Activated naive CD4-positive, alpha-beta T cell treated with anti-CD3 and anti-CD28 coated beads for 36 hours (primary cell): ENCODE results near the gene RTN4R. TPM values are rescaled to one million over a fixed set of nuclear protein-coding genes. Genes with fewer than 3 reads are reported as not detected.
A peak's percentile ranks its signal among the peaks of the same experiment; 100 is the strongest.
"Not testable (repeated sequence)": the region's sequence is repeated elsewhere in the genome, so short reads cannot be mapped to it uniquely, and the experiment has no call there.

Experiments
- CTCF ChIA-PET: fragments of 350-600 bp; sonication (Branson Sonifier 250); formaldehyde crosslinking; loops from one replicate; lab custom pipeline; 2021; ENCODE audit warnings: antibody characterized with exemption; lab: Charles Lee
- DNase-seq: peaks from one replicate; pipeline ENCODE4 v3.0.0-alpha.2; 2020
- H3K27ac Mint-ChIP-seq: one replicate; pipeline ENCODE4 v1.8.0; 2021; ENCODE audit warnings: mild to moderate bottlenecking, mixed read lengths
- H3K27me3 Mint-ChIP-seq: one replicate; pipeline ENCODE4 v1.8.0; 2021; ENCODE audit warnings: low read depth, mixed read lengths
- H3K36me3 Mint-ChIP-seq: one replicate; pipeline ENCODE4 v1.8.0; 2021; ENCODE audit warnings: low read depth, mixed read lengths
- H3K4me1 Mint-ChIP-seq: one replicate; pipeline ENCODE4 v1.8.0; 2021; ENCODE audit warnings: low read depth, mixed read lengths
- H3K4me3 Mint-ChIP-seq: one replicate; pipeline ENCODE4 v1.8.0; 2021; ENCODE audit warnings: mild to moderate bottlenecking, moderate library complexity, mixed read lengths
- H3K9me3 Mint-ChIP-seq: one replicate; pipeline ENCODE4 v1.8.0; 2021; ENCODE audit warnings: mixed read lengths
- intact Hi-C: fragments of 100-400 bp; cut with micrococcal nuclease; formaldehyde crosslinking; loops from one replicate; pipeline ENCODE4 v1.15.1; 2023
- total RNA-seq, 2 experiments: library from RNA; stranded (reverse); gene quantifications; one replicate each; pipeline ENCODE4 v1.2.3, GENCODE V29; 2021

The RTN4R gene
- total RNA-seq, 2 experiments from 2014 or later = 2.1 to 2.5 TPM

DNA sequence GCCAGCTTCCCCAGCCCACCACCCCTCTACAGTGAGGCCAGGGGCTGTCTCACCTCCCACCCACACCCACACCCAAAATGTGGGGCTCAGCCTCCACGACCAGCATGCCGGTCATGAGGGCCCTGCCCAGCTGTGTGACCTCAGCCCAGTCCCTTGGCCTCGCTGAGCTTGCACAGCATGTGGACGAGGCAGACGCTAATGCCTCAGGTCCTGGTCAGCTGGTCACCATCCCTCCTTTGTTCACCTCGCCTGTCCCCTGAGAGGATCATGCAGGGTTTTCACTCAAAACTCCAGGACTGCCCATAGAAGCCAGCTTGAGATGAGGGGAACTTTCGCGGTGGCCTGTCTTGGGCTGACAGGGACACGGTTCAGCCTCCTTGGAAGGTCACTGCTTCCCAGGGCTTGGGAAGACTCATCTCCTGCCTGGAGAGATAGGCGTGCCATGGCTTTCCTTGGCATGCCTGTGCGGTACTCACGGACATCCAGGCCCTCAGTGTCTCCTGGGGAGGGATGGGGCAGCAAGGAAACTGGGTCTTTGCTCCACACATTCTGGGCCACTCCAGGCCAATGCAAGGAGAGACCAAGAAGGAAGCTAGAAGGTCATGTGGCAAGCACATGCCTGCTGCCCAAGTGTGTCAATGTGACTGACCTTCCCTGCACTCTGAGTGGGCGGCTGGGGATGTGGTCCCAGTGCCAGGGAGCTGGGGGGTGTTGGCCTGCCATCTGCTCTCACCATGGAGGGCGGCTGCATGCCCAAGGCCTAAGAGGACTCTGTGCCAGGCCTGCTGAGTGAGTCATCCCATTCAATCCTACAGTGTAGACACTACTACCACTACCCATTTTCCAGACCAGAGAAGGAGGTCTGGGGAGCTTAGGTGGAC is 3.2 kb upstream of the RTN4R start:
- Mint-ChIP-seq H3K27ac (no peak overlapping the region), H3K36me3 (no peaks in the 10 kb centered on the region), H3K9me3 (no peaks in the 10 kb centered on the region), H3K27me3 (no peaks in the 10 kb centered on the region), H3K4me1 (peaks cover 4% of the 10 kb centered on the region), H3K4me3 (no peak overlapping the region)
- CTCF ChIA-PET = interaction anchor here (0.6 kb wide), 1 partner anchor 10 kb away, joined by 3 read pairs; no protein-coding TSS in a partner anchor
- intact Hi-C loops = no loop called here
- DNase-seq = no peak

DNA sequence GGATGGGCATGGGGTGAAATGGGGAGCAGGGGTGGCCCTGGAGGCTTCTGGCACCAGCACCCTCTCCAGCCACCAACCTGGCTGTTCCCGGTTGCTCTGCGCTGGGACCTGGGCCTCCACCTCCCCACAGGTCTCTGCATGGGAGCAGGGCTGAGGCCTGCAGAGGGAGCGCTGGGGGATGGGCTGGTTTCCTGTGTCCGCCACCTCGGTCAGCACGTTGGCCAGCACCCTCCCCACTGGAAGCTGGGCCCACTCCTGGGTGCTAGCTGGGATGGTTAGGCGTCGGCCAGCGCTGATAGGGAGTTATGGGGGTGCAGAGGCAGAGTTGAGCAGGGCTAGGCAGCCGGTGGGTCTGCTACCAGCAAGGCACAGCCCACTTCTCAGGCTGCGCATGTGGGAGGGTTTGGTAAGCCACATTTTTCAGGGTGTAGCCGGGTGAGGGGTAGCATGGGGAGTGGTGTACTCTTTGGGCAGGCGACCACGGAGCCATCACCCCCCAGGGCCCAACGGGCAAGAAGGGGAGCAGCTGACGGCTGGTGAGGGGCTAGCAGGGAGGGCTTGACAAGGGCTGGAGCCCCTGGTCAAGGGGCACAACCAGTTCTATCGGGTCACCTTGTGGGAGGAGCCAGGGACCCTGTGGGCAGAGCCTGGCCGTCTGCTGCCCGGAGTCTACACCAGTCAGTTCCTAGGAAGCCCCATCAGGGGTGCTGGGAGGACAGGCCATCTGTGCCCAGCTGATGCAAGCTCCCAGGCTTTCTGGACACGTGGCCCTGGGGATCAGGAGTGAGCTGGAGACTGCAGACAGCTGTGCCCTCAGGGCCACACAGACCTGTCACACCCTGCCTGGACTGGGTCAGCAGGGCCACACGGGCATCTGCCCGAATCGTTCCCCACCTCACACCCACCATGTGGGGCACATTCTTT is 2.3 kb upstream of the RTN4R start:
- DNase-seq, H3K27ac Mint-ChIP-seq, H3K27me3 Mint-ChIP-seq, H3K4me1 Mint-ChIP-seq, H3K4me3 Mint-ChIP-seq, H3K36me3 Mint-ChIP-seq, H3K9me3 Mint-ChIP-seq, intact Hi-C loops: not testable (repeated sequence)
- CTCF ChIA-PET = interaction anchor here (1.5 kb wide), 1 partner anchor 113 kb away, joined by 3 read pairs; no protein-coding TSS in a partner anchor

DNA sequence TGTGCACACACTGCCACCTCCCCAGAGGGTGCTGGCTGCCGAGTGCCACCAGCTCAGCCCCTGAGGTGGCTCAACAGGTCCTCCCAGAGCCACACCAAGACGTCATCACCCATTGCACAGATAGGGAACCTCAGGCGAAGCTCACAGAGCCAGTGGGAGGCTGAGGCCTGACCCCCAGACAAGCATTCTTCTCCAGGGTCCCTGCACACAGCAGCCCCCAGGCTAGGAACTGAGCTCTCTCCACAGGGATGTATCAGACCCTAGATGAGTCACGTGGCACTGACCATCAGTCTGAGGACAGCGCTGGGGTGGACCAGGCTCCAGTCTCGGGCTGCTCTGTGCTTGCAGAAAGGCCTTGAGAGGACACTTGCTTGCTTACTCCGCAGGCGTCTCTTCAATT is 1.6 kb upstream of the RTN4R start:
- not testable (repeated sequence) for H3K27ac Mint-ChIP-seq, H3K9me3 Mint-ChIP-seq, H3K36me3 Mint-ChIP-seq, H3K27me3 Mint-ChIP-seq, H3K4me1 Mint-ChIP-seq, H3K4me3 Mint-ChIP-seq, DNase-seq
- intact Hi-C loops = loop anchor here (2.0 to 5.0 kb wide), 2 partner anchors 37 to 151 kb away; no protein-coding TSS in a partner anchor
- CTCF ChIA-PET = interaction anchor here (1.5 kb wide), 1 partner anchor 112 kb away, joined by 3 read pairs; no protein-coding TSS in a partner anchor

DNA sequence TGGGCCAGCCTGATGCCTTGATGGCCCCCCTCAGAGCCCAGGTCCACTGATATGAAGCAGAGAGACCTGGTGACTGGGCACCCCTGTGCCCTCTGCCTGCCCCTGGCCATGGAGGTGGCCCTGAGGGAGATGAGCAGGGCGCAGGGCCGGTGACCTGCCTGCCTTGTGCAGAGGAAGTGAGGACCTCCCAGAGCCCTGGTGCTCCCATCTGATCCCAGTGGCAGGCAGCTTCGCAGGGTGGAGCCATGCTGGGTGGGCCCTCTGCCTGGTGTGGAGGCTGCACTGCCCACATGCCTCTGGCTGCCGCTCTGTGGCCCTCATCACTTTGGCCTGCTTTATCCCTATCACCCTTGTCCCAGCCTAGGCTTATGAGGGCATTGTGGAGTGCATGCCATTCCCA is 1.1 kb upstream of the RTN4R start:
- H3K9me3 Mint-ChIP-seq, DNase-seq, H3K36me3 Mint-ChIP-seq, H3K27me3 Mint-ChIP-seq, H3K4me1 Mint-ChIP-seq, H3K27ac Mint-ChIP-seq: not testable (repeated sequence)
- intact Hi-C loops = loop anchor here (2.0 to 5.0 kb wide), 2 partner anchors 37 to 150 kb away; no protein-coding TSS in a partner anchor
- CTCF ChIA-PET = interaction anchor here (1.5 kb wide), 1 partner anchor 112 kb away, joined by 3 read pairs; no protein-coding TSS in a partner anchor
- H3K4me3 Mint-ChIP-seq = peak overlapping the region; percentile 66

DNA sequence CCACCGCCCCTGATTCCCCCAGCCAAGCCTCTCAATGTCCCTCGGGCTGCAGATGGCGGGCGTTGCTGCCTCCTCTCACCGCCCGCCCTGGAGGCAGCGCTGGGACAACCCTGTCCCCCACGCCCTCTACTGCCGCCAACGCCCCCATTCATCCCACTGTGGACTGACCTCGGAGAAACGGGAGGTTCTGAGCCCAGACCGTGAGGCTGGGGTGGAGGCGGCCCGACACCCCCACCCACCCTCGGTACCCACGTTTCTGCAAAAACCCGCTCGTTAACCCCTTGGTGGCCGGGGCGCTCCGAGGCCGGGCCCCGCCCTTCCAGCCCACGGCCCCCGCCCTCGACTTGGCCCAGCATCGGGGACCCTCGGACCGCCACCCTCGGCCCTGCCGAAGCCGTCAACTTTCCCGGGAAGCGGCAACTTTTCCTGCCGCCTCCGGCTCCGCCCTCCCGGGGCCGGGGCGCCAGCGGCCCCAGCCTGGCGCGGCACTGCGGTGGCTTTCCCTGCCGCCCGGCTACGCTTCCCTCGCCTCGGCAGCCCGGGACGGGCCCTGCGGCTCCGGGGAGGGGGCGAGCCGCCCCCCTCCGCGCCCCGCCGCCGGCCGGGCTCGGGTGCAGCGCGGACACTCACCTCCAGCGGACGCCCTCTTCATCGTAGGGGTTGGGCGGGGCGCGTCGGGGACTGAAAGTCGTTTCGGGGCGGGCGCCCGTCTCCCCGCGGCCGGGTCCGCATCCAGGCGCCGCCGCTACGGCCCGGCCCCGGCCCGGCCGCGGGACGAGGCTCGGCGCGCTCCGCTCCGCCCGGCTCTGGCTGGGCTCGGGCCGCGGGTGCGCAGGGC is 458 bp downstream of the RTN4R start:
- Mint-ChIP-seq H3K4me1 (peaks cover 4% of the 10 kb centered on the region), H3K4me3 (peak overlapping the region; percentile 36), H3K9me3 (no peaks in the 10 kb centered on the region), H3K27ac (no peak overlapping the region), H3K36me3 (no peaks in the 10 kb centered on the region), H3K27me3 (no peaks in the 10 kb centered on the region)
- intact Hi-C loops = loop anchor here (1.0 to 5.0 kb wide), 4 partner anchors 35 to 297 kb away; no protein-coding TSS in a partner anchor
- DNase-seq = peak; percentile 22
- CTCF ChIA-PET = no interaction called here

DNA sequence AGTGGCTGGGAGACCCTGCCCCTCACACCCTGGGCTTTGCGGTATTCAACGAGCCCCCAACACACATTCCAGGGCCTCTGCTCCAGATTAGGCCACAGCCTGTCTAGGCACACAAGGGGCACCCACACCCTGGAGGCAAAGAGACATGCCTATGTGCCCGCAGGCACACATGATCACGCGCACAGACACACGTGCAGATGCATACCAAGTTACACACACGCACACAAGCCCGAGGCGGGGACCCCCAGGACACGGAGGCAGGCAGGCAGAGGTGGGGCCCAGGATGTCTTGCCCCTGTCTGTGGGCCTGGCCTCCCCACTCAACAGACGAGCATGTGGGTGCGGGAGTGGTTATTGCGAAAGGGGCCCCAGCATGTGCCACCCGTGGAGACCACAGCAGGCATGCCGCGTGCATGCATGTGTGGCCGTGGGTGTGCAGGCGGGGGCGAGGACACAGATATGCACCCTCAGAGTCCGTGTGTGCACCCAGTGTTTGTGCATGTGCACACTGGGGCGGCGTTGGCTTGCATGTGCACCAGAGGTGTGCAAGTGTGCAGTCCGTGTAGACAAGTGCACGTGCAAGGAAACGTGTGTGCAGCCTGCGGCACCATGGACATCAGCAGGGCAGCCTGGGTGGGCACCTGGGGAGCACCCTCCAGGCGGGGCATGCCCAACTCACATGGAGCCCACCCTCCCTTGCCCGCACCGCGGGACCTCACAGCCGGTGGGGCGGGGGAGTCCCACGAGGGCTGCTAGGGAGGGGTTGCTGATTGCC is 1.3 kb downstream of the RTN4R start:
- intact Hi-C loops = loop anchor here (5.0 kb wide), 1 partner anchor 35 kb away; no protein-coding TSS in a partner anchor
- CTCF ChIA-PET, DNase-seq, H3K9me3 Mint-ChIP-seq, H3K27me3 Mint-ChIP-seq, H3K4me1 Mint-ChIP-seq, H3K27ac Mint-ChIP-seq, H3K36me3 Mint-ChIP-seq: not testable (repeated sequence)
- H3K4me3 Mint-ChIP-seq = peak overlapping the region; percentile 36

DNA sequence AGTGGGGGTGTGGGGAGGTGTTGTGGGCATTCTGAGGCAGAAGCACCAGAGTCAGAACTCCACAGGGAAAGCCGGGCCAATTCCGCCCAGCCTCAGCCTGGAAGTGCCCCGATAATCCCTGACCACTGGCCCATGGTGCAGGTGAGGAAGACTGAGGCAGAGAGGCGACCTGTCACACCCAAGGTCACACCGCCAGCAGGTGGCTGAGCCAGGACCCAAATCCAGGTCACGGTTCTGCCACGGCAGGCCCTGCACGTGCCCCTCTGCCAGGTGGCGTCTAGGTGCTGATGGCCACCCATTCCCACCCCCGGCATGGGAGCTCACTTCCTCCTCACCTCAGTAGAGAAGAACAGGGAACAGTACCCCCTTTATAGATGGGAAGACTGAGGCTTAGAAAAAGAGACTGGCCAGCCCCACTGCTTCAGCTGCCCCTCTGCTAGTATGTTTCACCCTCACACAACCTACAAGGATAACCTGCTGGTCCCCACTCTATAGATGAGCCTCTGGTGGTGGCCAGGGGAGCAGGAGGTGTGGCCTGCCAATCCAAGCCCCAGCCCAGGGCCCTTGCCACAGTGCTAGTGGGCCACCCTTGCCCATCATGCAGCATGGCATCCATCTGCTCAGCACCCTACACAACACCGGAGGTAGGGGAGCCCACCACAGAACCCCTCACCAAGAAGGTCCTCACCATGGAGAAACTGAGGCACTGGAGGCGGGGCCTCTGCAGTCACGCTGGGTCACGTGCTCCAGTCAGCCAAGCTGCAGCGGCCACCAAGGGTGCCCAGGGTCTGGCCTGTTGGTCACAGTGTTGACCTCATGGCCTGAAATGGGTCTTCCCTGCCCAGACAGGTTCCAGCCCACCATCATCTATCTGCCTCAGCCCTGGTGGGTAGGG is 2.1 kb downstream of the RTN4R start:
- DNase-seq, H3K27ac Mint-ChIP-seq, H3K36me3 Mint-ChIP-seq, H3K27me3 Mint-ChIP-seq, H3K9me3 Mint-ChIP-seq, H3K4me1 Mint-ChIP-seq, CTCF ChIA-PET: not testable (repeated sequence)
- peak overlapping the region; percentile 28 for H3K4me3 Mint-ChIP-seq
- intact Hi-C loops = loop anchor here (5.0 kb wide), 1 partner anchor 34 kb away; no protein-coding TSS in a partner anchor

DNA sequence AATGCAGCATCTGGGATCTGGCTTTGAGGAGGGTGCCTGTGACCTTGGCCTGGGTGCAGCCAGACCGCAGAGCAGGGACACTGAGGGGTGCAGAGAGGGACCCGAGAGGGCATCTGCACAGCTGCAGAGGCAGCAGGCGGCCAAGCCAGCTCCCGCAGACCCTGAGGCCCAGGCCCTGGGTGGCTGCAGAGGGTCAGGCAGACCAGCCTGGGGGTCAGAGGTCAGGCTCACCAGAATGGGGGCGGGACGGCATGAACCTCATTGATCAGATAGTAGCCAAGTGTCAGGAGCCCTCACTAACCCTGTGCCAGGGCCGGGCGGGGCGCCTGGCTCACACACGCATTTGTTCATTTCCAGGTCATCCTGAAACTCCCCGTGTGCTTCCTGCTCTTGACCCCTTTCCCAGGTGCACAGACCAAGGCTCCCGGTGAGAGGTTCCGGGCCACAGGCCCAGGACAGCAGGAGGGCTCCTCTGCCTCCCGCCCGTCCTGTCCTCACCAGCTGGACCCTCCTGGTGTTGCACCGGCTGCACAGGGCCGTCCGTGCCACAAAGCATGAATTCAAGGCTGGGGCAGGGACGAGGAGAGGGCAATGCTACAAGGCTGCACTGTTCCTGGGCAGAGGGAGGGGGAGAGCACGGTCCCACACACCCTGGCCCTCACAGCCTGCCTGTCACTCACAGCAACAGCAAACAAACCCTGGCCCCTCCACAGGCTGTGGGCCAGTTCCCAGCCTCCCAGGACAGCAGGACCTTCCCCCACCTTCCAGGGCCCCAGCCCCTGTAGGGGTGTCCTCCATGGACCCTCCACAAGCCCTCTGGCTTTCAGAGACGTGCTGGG is 3.3 kb downstream of the RTN4R start:
- CTCF ChIA-PET = no interaction called here
- no peak overlapping the region for H3K4me3 Mint-ChIP-seq
- H3K27me3 Mint-ChIP-seq = no peaks in the 10 kb centered on the region
- intact Hi-C loops = loop anchor here (5.0 kb wide), 1 partner anchor 33 kb away; no protein-coding TSS in a partner anchor
- peaks cover 4% of the 10 kb centered on the region for H3K4me1 Mint-ChIP-seq
- no peak overlapping the region for H3K27ac Mint-ChIP-seq
- DNase-seq = no peak
- no peaks in the 10 kb centered on the region for H3K36me3 Mint-ChIP-seq
- H3K9me3 Mint-ChIP-seq = no peaks in the 10 kb centered on the region

DNA sequence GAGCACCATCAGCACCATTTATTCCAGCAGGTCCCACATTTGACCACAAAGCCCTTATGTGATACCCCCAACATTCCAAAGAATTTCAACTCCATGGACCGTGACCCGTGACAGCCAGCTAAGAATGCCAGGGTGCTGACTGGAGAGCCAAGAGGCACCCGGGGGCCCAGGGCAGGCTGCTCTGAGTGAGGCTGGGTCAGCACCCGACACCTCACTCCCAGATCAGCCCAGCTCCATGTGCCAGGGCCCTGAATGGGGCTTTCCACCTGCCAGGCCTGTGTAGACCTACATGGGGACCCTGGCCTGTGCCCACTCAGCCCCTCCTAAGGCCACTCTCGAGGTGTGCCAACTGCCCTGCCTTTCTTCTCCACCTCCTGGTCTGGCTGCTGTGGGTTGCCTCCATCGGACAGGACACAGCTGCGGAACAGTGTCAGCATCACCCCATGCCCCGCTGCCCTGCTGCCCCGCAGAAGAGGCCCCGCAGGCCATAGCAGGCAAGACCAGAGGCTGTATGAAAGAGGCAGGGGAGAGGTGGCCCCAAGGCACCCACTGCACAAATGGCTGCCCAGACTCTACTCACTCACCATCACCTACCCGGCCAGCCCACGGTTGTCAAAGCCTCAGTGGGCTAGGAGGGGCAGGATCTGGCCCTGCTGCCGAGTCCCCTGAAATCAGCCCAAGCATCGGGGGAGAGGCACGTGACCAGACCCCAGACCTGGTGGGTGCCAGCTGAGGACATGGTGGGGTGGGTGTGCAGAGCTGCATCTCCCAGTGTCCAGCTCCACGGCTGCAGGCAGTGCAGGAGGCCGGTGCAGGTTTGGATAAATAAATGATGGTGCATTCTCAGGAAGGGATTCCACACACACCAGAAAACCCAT is 4.5 kb downstream of the RTN4R start:
- H3K27ac Mint-ChIP-seq, H3K36me3 Mint-ChIP-seq, H3K4me3 Mint-ChIP-seq, H3K9me3 Mint-ChIP-seq, intact Hi-C loops, H3K27me3 Mint-ChIP-seq, DNase-seq, H3K4me1 Mint-ChIP-seq, CTCF ChIA-PET: not testable (repeated sequence)
